ENCODE measurements around the gene WFDC1. TPM values are rescaled to one million over a fixed set of nuclear protein-coding genes. Genes with fewer than 3 reads are reported as not detected.

The WFDC1 gene
- total RNA-seq, 1 experiment from 2014 or later: not detected

GRCh38 chr16:84274515-84274914, 20.2 kb upstream of the WFDC1 start:
- intact Hi-C loops (cut with micrococcal nuclease; ENCODE audit: unreplicated experiment) (no loop called here), in situ Hi-C loops (cut with HindIII; ENCODE audit: low pct_unique_long_range_greater_than_20kb, low sequenced_read_pairs) (no loop called here)
- DNase-seq (ENCODE audit: low read depth, low spot score) (no peak), ATAC-seq (no peak)
- no TSS peak for BruUV-seq (replicated peaks)
- Histone ChIP-seq H3K27me3 (ENCODE audit: control insufficient read depth, insufficient read depth, low read length) (no peaks in the 10 kb centered on the region), H3K27ac (ENCODE audit: low read length) (no peak overlapping the region), H3K4me3 (ENCODE audit: low read depth in 2 of 2, low read length in 2 of 2) (no peak overlapping the region), H3K4me1 (ENCODE audit: control insufficient read depth, insufficient read depth, low read length) (no peaks in the 10 kb centered on the region), H3K36me3 (ENCODE audit: control insufficient read depth, insufficient read depth, low read length) (no peaks in the 10 kb centered on the region), H3K9me3 (ENCODE audit: control insufficient read depth, insufficient read depth, low read depth, low read length) (no peaks in the 10 kb centered on the region)
- POLR2A ChIA-PET: no interaction called here
- CTCF ChIA-PET: no interaction called here
- no peak for TF ChIP-seq POLR2AphosphoS5 (IDR thresholded peaks at IDR 0.05; ENCODE audit: low read depth, low read length)
- no peak for TF ChIP-seq SIN3A (IDR thresholded peaks at IDR 0.05; ENCODE audit: borderline replicate concordance, insufficient read depth, low read depth, low read length)
- no peak for TF ChIP-seq TCF7L2 (IDR thresholded peaks at IDR 0.05; ENCODE audit: low read depth, low read length)
- TF ChIP-seq CTCF (IDR thresholded peaks at IDR 0.05): no peak
- TF ChIP-seq REST (IDR thresholded peaks at IDR 0.05; ENCODE audit: insufficient read depth in 1 of 2, low read depth in 2 of 2, low read length in 1 of 2): no peak

- POLR2A ChIA-PET: no interaction called here
- intact Hi-C loops (cut with micrococcal nuclease; ENCODE audit: unreplicated experiment) (no loop called here), in situ Hi-C loops (cut with HindIII; ENCODE audit: low pct_unique_long_range_greater_than_20kb, low sequenced_read_pairs) (no loop called here)
- H3K27ac ChIP-seq (ENCODE audit: low read length): no peak overlapping the region
- no peaks in the 10 kb centered on the region for H3K4me1 ChIP-seq (ENCODE audit: control insufficient read depth, insufficient read depth, low read length)
- no peak for TF ChIP-seq SIN3A (IDR thresholded peaks at IDR 0.05; ENCODE audit: borderline replicate concordance, insufficient read depth, low read depth, low read length)
- TF ChIP-seq POLR2AphosphoS5 (IDR thresholded peaks at IDR 0.05; ENCODE audit: low read depth, low read length): no peak
- TF ChIP-seq CTCF (IDR thresholded peaks at IDR 0.05): no peak
- TF ChIP-seq TCF7L2 (IDR thresholded peaks at IDR 0.05; ENCODE audit: low read depth, low read length): no peak
- TF ChIP-seq REST (IDR thresholded peaks at IDR 0.05; ENCODE audit: insufficient read depth in 1 of 2, low read depth in 2 of 2, low read length in 1 of 2): no peak
- H3K9me3 ChIP-seq (ENCODE audit: control insufficient read depth, insufficient read depth, low read depth, low read length): no peaks in the 10 kb centered on the region
- CTCF ChIA-PET: no interaction called here
- BruUV-seq (replicated peaks): no TSS peak
- H3K36me3 ChIP-seq (ENCODE audit: control insufficient read depth, insufficient read depth, low read length): no peaks in the 10 kb centered on the region
- H3K27me3 ChIP-seq (ENCODE audit: control insufficient read depth, insufficient read depth, low read length): no peaks in the 10 kb centered on the region
- no peak for ATAC-seq
- no peak for DNase-seq (ENCODE audit: low read depth, low spot score)
- H3K4me3 ChIP-seq (ENCODE audit: low read depth in 2 of 2, low read length in 2 of 2): no peak overlapping the region
Observed at GRCh38 chr16:84275585-84276151, 19.0 kb upstream of the WFDC1 start.

Measured in Panc1 (cell line).